GM18868 (cell line): ENCODE results near the gene IL22RA2.
A peak's percentile ranks its signal among the peaks of the same experiment; 100 is the strongest.

Experiments
- ATAC-seq: cut with Tn5 transposase; IDR thresholded peaks from one replicate; pipeline ENCODE4 v1.9.1; 2021; ENCODE audit warnings: mild to moderate bottlenecking, moderate library complexity; ENCODE audit not compliant: unreplicated experiment

The IL22RA2 gene

GRCh38 chr6:137197684-137198645, 24.5 kb upstream of the IL22RA2 start:
- no peak for ATAC-seq

DNA sequence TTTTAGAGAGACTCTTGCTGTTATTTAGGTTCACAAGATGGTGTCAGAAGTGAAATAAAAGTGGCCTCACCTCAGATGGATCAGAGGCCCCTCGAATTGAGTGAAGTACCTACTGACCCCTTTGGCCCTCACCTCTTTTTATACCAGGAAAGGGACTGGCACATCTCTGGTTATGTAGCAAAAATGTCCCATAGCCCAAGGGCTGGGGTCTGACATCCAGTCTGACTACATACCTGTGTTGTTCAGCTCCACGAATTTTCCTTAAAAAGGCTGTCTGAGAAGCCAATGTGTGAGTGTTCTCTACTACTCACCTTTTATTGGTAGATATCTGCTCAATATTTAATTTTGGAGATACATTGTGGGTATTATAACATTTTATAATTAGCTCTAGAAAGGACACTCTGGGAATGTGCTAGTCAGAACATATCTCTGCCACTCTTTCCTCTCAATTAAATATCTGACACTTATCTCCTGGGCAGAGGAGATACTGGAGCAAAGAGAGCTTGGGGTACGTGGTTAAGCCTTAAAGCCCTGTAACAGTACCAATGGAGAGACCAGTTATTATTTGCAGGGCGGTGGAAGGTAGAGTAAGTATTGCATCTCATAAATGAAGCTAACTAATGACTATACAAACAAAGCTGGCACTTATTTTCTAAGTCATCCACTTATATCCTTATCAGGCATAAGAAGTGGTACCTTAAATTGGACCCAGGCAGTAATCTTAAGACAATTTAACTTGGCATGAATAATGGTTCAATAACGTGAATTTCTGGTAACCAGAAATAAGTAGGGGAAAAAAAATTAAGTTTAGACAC, 20.0 kb upstream of the IL22RA2 start:
- ATAC-seq: no peak

GRCh38 chr6:137192821-137193220, 19.4 kb upstream of the IL22RA2 start:
- no peak for ATAC-seq

- no peak for ATAC-seq
Observed at GRCh38 chr6:137191670-137192069, 18.2 kb upstream of the IL22RA2 start.

GRCh38 chr6:137191236-137191635, 17.8 kb upstream of the IL22RA2 start:
- no peak for ATAC-seq

- no peak for ATAC-seq
Observed at GRCh38 chr6:137190583-137191094, 17.2 kb upstream of the IL22RA2 start.

- ATAC-seq: no peak
Observed at GRCh38 chr6:137188855-137189254, 15.4 kb upstream of the IL22RA2 start.

DNA sequence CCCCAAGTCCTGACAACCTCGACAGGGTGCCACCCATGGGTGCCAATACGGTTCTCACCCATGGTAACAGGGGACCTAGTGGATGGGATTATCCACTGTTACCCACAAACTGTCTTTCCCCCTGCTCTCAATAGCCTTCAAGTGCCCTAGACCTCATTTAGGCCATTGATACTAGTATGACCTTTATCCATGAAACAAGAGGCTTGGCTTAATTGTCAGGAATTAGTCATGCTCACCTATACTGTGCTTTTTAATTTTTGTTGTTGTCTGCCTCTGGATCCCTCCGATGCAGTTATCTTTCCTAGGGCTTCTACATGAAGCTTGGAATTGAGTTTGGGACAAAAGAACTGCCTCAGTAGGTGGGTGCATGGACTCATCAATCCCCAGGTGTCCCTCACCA, 11.8 kb upstream of the IL22RA2 start:
- ATAC-seq: no peak

DNA sequence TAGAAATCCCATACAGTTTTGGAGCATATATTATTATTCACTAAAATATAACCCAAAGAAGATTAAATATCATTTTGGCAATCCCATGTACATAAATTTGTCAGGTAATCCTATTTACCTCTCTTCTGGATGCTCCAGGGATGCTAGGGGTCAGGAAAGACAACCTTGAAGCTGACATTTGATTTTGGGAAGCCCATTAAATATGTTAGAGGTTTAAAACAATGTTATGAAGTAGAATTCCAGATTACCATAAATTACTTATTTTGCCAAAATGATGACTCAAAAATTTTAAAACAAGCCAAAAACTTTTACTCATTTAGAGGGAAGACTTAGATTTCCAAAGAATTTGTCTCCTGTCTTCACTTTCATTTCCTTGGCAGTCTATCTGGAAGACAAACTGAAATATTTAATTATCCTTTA, 9.2 kb upstream of the IL22RA2 start:
- ATAC-seq: no peak

DNA sequence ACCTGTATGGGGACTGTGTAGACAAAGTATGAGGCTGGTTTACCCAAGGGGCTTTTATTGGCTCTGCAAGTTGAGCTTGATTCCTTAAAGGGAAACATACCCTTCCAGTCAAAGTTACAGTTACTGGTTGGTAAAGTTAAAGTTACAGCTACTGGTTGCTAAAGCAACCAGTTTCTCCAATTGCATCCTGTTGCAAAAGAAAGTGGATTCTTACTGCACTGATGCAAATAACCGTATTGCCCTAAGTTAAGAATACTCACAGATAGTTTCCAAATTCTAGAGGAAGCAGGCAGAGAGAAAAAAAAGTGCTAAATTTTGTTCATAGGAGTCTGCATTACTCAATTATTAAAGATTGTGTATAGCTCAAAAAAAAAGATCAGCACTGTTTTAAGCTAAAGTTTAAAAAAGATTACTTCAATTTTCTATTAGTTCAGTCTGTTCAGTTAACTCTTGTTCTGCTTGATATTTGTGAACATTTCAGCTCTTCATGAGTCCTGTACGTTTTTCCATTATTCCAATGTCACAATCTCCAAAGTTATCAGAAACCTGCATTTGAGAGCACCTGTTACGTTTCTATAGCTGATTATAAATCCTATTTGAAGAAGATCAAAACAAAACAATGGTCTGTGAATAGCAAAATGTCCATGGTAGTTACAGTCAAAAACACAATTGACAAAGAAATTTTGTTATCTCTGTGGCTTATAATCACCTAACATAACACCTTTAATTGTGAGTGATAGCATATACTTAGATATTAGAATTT, 8.6 kb upstream of the IL22RA2 start:
- ATAC-seq: no peak

- no peak for ATAC-seq
Observed at GRCh38 chr6:137177611-137178010, 4.2 kb upstream of the IL22RA2 start.

DNA sequence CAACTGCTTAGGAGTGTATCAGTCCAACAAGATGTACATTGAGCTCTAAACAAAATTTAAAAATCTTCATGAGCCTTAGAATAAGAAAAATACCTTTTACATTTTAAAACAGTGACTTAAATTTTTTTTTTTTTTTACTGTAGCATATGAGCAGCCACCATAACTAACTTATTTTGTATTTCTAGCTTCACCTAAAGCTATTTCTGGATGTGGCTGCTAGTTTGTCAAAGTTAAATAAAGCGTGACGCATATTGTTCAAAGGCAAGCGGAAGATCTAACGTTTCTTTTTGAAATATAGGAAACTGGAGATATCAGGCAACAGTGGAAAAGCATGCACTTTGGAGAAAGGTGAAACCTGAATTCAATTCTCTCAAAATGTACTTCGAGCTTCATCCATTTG, 3.3 kb upstream of the IL22RA2 start:
- ATAC-seq: no peak

DNA sequence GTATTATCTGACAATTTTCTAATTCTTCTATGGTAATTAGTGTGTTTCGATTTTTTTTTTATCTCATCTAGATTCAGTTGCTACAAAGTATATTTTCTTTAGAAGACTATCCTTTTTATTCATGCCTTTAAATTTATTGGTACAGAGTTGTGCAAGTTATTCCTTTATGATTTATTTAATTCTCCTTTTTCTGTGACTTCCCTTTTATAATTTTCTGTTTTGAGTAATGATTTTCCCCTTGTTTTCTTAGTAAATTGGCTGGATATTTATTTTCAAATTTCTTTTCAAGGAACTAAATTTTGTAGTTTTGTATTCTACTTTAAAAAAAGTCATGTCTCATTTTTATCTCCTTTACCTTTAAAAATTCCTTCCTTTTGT, 2.4 kb upstream of the IL22RA2 start:
- ATAC-seq: no peak

DNA sequence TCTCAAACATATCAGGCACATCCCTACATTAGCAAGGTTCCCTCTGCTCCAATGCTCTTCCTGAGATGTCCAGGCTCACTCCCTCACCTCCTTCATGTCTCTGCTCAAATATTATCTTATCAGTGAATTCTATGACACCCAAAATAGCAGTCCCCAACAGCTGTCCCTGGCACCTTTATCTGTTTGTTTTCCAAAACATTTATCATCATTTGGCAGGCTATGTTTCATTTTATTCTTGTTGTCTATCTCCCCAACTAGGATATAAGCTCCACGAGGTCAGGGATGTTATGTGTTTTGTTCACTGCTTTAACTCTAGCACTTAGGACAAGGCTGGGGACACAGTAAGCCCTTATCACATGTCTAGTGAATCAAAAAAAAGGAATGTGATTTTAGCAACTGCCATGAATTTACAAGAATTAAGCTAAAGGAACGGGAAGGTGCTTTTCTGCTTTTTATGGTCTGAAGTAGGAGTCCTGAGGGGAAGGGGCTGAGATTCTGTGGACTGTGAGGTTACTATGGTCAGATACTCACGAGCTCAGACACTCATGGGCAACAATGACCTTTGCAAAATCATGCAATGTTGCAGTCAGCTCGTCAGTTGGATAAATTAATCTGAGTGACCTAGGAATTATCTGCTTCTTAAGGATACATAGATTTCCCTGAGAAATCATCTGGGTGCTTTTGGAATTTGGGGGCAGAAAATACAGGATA, 1.9 kb upstream of the IL22RA2 start:
- ATAC-seq: no peak

- no peak for ATAC-seq
Observed at GRCh38 chr6:137172734-137173431, 561 bp downstream of the IL22RA2 start.

DNA sequence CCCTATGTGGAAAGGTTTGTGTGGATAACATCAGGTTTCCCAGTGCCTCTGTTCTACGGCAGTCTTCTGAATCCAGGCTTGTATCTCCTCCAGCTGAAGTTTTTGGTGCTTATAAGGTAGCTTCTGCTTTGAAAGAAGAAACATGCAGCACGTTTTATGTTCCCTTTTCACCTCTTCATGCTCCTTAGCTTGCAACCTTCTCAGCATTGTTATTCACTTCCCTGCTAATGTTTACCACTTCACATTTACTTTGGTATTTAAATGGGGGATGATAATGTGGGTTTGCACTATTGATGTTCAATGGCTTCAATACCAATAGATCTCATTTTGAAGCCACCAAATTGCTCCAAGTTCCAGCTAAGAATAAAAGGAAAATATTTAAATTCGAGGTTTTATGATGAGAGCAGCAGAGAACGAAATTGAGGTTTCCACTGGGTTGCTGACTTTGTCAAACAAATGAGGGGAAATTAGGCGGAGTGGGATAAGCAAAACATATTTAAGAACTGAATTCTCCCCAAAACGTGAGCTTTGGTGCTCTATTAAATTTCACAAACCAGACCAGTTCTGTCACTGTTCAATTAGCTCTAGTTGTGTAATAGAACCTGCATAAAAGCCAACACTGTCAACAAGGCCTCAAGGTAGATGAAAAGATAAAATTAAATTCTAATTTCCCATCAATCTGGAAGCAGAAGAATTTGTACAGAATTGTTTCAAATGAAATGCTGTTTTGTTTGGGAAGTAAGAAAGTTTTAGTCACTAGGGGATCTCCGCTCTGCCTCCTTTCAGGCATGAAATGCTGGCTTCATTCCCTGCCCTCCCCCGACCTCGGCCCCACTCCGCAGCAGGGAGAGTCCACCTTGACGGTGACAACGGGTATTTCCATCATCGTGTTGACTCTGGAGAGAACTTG, 1.4 kb downstream of the IL22RA2 start:
- ATAC-seq: peak; percentile 53

- ATAC-seq: no peak
Observed at GRCh38 chr6:137171053-137171374, 2.4 kb downstream of the IL22RA2 start.

DNA sequence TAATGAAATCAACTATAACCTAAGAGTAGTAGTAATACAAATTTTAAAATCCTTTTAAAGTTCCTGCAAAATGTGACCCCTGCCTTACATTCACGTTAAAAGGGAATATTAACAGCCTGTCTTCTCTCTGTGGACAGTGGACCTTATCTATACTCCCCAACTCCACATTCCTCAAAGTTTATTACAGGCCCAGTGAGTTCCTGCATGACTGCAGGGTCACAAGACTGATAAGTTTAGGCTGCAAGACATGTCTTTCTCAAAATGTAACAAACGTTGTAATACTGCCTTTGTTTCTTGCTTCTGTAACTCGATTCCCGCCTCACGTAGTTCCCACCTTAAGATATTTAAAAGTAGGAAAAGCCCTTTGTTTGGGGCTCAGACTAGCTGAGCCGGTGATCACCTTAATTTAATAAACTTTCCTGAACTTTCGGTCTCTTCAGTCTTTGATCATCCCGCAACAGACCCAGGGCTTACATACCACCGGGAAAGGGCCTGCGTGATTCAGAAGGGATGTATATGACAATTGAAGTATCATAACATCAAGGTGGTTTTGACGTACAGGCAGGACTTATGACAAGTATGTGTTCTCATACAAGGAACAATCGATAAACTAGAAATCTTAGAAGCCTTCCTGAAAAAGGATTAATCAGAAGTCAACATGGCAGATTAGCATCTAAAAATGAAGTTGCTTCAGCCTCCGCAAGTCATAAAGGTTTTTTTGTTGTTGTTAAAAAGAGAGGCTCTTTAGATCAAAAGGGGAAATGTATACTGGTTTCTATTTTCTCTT, 3.0 kb downstream of the IL22RA2 start:
- ATAC-seq: no peak
